Kidney (tissue), 14 donors: ENCODE measurements around the gene GLIS1. TPM values are rescaled to one million over a fixed set of nuclear protein-coding genes. Genes with fewer than 3 reads are reported as not detected.

Source experiments
- DNase-seq, 5 donors: peaks; one replicate each; pipeline ENCODE4 v3.0.0-alpha.2; 2013 to 2020
- FAIRE-seq: peaks from 2 replicates; lab custom pipeline; 2012; peaks lifted over from hg19 to GRCh38; lab: Jason Lieb, UNC
- H3K27ac ChIP-seq, 2 donors: one replicate each; pipeline ENCODE4 v1.7.0; 2013; ENCODE audit warnings: low read depth in 2 of 2, low read length in 2 of 2, inconsistent platforms in 1 of 2
- H3K27me3 ChIP-seq: one replicate; pipeline ENCODE4 v1.7.1; 2013; ENCODE audit warnings: low read length, inconsistent platforms; ENCODE audit not compliant: control insufficient read depth, insufficient read depth
- H3K36me3 ChIP-seq, 3 donors: one replicate each; pipeline versions ENCODE4 v1.7.0 to v1.7.1; 2013; ENCODE audit warnings: low read length in 3 of 3, control low read depth in 1 of 3, inconsistent platforms in 1 of 3; ENCODE audit not compliant: insufficient read depth in 3 of 3, control insufficient read depth in 2 of 3
- H3K4me1 ChIP-seq, 3 donors: one replicate each; pipeline versions ENCODE4 v1.7.0 to v1.7.1; 2013; ENCODE audit warnings: low read length in 3 of 3, inconsistent platforms in 1 of 3, low read depth in 1 of 3; ENCODE audit not compliant: control insufficient read depth in 2 of 3, insufficient read depth in 2 of 3
- H3K4me3 ChIP-seq, 3 donors: one replicate each; pipeline versions ENCODE4 v1.7.0 to v1.8.1; 2013; ENCODE audit warnings: low read length in 3 of 3, control low read depth in 1 of 3, inconsistent platforms in 1 of 3
- H3K9ac ChIP-seq, 3 donors: one replicate each; pipeline versions ENCODE4 v1.7.0 to v1.7.1; 2013; ENCODE audit warnings: low read length in 3 of 3, control low read depth in 1 of 3, inconsistent platforms in 1 of 3
- H3K9me3 ChIP-seq, 3 donors: one replicate each; pipeline versions ENCODE4 v1.7.0 to v1.7.1; 2013; ENCODE audit warnings: low read length in 3 of 3, control low read depth in 1 of 3, inconsistent platforms in 1 of 3; ENCODE audit not compliant: control insufficient read depth in 2 of 3, insufficient read depth in 1 of 3
- CTCF ChIP-seq: IDR thresholded peaks from 3 replicates; pipeline ENCODE4 v1.5.1; 2012; ENCODE audit warnings: mild to moderate bottlenecking, moderate library complexity, borderline replicate concordance; ENCODE audit not compliant: insufficient read depth; ENCODE audit errors: extremely low read depth
- intact Hi-C: fragments of 100-400 bp; cut with DNase I; formaldehyde crosslinking; loops from one replicate; pipeline ENCODE4 v1.11.1; 2022
- polyA plus RNA-seq: library from polyadenylated mRNA; stranded (reverse); fragments of 350-450 nt; fragmentation: Illumina TruSeq; extraction: RNeasy Lipid Tissue Mini Kit (QIAGEN cat#74804); gene quantifications from one replicate; pipeline ENCODE4 v1.2.3, GENCODE V29; 2014; ENCODE audit warnings: low read depth, low replicate concordance; ENCODE audit not compliant: insufficient read depth
- total RNA-seq: library from RNA; stranded (reverse); fragmentation: NEBNext Ultra II Directional; extraction: Animal tissue kit (Norgen Biotek cat#: 25700); gene quantifications from one replicate; pipeline ENCODE4 v1.2.1, GENCODE V29; 2021
- donor health status: control.
- donor health status: control.
- donor health status: control.
- donor health status: control.
- donor health status: control.
- donor health status: DM: yes; HTN: yes; CAD: no.
- donor health status: Normal renal cell carcinoma (clear cell type).

Gene GLIS1
- total and polyA plus RNA-seq, 2 donors from 2014 or later: 3.3 to 3.7 TPM

GRCh38 chr1:53505401-53505800 lies 233.6 kb downstream of the GLIS1 start:
- H3K27ac ChIP-seq: no peak overlapping the region
- TF ChIP-seq CTCF: no peak
- no peaks in the 10 kb centered on the region for H3K9me3 ChIP-seq
- H3K9ac ChIP-seq: no peak overlapping the region
- no peaks in the 10 kb centered on the region for H3K27me3 ChIP-seq
- no peak for DNase-seq
- H3K4me1 ChIP-seq: peaks cover 0 to 2% (median 0%) of the 10 kb centered on the region in 3 donors
- no peak for FAIRE-seq
- H3K4me3 ChIP-seq: no peak overlapping the region
- no peaks in the 10 kb centered on the region for H3K36me3 ChIP-seq
- intact Hi-C loops: no loop called here

- H3K27me3 ChIP-seq: no peaks in the 10 kb centered on the region
- H3K4me1 ChIP-seq: peaks cover 0 to 2% (median 0%) of the 10 kb centered on the region in 3 donors
- no peaks in the 10 kb centered on the region for H3K36me3 ChIP-seq
- no peak overlapping the region for H3K27ac ChIP-seq
- TF ChIP-seq CTCF: no peak
- DNase-seq (no peak), FAIRE-seq (no peak)
- intact Hi-C loops: no loop called here
- no peaks in the 10 kb centered on the region for H3K9me3 ChIP-seq
- H3K4me3 ChIP-seq: no peak overlapping the region
- no peak overlapping the region for H3K9ac ChIP-seq
Observed at GRCh38 chr1:53504901-53505300, 234.1 kb downstream of the GLIS1 start.

- intact Hi-C loops: no loop called here
- FAIRE-seq: no peak
Observed at GRCh38 chr1:53503433-53504217, 235.3 kb downstream of the GLIS1 start.

More at GRCh38 chr1:53503433-53504217, 235.3 kb downstream of the GLIS1 start:
- H3K36me3 ChIP-seq: no peaks in the 10 kb centered on the region
- no peaks in the 10 kb centered on the region for H3K9me3 ChIP-seq
- H3K27me3 ChIP-seq: no peaks in the 10 kb centered on the region
- no peak overlapping the region for H3K4me3 ChIP-seq
- H3K4me1 ChIP-seq: no peaks in the 10 kb centered on the region
- H3K9ac ChIP-seq: no peak overlapping the region
- TF ChIP-seq CTCF: no peak
- peak in 2 of 5 donors; percentile 48 to 60 for DNase-seq
- no peak overlapping the region for H3K27ac ChIP-seq
